Tibial nerve (tissue), 4 donors: ENCODE results near the gene NUCKS1.

Experiments used
- CTCF ChIP-seq, 5 experiments: fragments of 200-600 bp in 3 of 5; fragments of 450-650 bp in 2 of 5; sonication (generic) in 3 of 5; IDR thresholded peaks; one replicate each; pipeline ENCODE4 v1.5.1; 2016 to 2019; ENCODE audit warnings: antibody characterized with exemption in 5 of 5, mild to moderate bottlenecking in 3 of 5, moderate library complexity in 2 of 5
- EP300 ChIP-seq, 2 donors: sonication (generic); formaldehyde crosslinking; IDR thresholded peaks; one replicate each; pipeline ENCODE4 v1.6.1; 2017; ENCODE audit warnings: antibody characterized with exemption in 2 of 2, mild to moderate bottlenecking in 1 of 2

GRCh38 chr1:205770618-205771017, 20.6 kb upstream of the NUCKS1 start:
- TF ChIP-seq CTCF (IDR thresholded peaks at IDR 0.05) (no peak), EP300 (IDR thresholded peaks at IDR 0.05) (no peak)
